ENCODE data around the gene SFXN4. TPM values are rescaled to one million over a fixed set of nuclear protein-coding genes. Genes with fewer than 3 reads are reported as not detected.
"Not testable (repeated sequence)": the region's sequence is repeated elsewhere in the genome, so short reads cannot be mapped to it uniquely, and the experiment has no call there.

Gene SFXN4
- total and polyA plus RNA-seq, 2 of the 13 experiments (the other 11 are each of a cell fraction or from before 2014, with no cell fraction given) = 47.7 to 64.9 TPM

DNA sequence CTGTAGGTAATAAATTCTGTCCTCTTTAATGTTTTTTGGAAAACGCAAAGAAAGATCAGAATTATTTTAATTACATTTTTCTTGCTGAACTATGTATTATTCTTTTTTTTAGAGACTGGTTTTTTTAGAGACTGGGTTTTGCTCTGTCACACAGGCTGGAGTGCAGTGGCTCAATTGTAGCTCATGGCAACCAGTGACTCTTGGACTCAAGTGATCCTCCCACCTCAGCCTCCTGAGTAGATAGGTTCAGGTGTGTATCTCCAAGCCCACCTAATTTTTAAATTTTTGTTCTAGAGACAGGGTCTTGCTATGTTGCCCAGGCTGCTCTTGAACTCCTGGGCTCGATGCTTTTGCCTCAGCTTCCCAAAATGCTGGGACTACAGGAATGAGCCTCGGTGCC lies 66.9 kb downstream of the SFXN4 start:
- FAIRE-seq = no peak
- intact Hi-C loops (cut with micrococcal nuclease; ENCODE audit: unreplicated experiment) = no loop called here
- no TSS peak for BruUV-seq (replicated peaks)

DNA sequence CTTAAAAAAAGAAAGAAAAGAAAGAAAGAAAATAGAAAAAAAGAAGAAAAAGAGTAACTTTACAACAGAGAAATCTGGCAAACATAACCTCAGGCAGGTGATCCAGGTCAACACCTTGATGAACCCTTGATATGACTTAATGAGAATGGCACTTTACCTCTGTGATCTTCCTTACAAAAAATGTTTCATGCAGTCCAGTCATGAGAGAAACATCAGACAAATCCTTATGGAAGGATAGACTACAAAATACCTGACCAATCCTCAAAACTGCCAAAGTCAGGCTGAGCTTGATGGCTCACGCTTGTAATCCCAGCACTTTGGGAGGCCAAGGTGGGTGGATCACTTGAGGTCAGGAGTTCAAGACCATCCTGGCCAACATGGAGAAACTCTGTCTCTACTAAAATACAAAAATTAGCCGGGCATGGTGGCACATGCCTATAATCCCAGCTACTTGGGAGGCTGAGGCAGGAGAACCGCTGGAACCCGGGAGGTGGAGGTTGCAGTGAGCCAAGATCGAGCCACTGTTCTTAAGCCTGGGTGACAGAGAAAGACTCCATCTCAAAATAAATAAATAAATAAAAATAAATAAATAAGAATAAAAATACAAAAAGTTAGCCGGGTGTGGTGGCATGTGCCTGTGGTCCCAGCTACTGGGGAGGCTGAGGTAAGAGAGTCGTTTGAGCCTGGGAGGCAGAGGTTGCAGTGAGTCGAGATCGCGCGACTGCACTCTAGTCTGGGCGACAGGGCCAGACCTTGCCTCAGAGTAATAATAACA lies 68.7 kb downstream of the SFXN4 start:
- H3K4me2 ChIP-seq (ENCODE audit: low read depth, low read length); CTCF ChIA-PET (ENCODE audit: low intra/inter-chr PET ratio, low total read pairs); H3K9ac ChIP-seq (ENCODE audit: insufficient read depth, low read depth, low read length); intact Hi-C loops (cut with micrococcal nuclease; ENCODE audit: unreplicated experiment); H3K9me3 ChIP-seq (ENCODE audit: low read length); H3K36me3 ChIP-seq (replicated peaks in 1 of 2; ENCODE audit: control insufficient read depth in 1 of 2, insufficient read depth in 2 of 2, low read length in 2 of 2); H3K79me2 ChIP-seq (ENCODE audit: insufficient read depth, low read length); POLR2A ChIA-PET; in situ Hi-C loops (cut with HindIII; ENCODE audit: extremely low pct_ligation_motif_present, low pct_unique_long_range_greater_than_20kb); FAIRE-seq; H3K27ac ChIP-seq (ENCODE audit: extremely low read length, insufficient read depth, low read length); H3K4me3 ChIP-seq (replicated peaks in 1 of 3; ENCODE audit: insufficient read depth in 1 of 3, low read depth in 2 of 3, low read length in 3 of 3); DNase-seq (ENCODE audit: low spot score); H3K27me3 ChIP-seq (ENCODE audit: control insufficient read depth in 1 of 2, insufficient read depth in 2 of 2, low read length in 2 of 2); H4K20me1 ChIP-seq (ENCODE audit: insufficient read depth, low read length); BruUV-seq (replicated peaks); H2AFZ ChIP-seq (ENCODE audit: low read length); ATAC-seq: not testable (repeated sequence)
- 73% methylated on average over 12 of the region's 12 CpGs for WGBS (ENCODE audit: low lambda C conversion rate)
- peaks cover 42% of the 10 kb centered on the region for H3K4me1 ChIP-seq (ENCODE audit: insufficient read depth, low read length)

More for the DNA sequence above, 66.9 kb downstream of the SFXN4 start:
- Histone ChIP-seq H3K27ac (ENCODE audit: extremely low read length, insufficient read depth, low read length) (no peak overlapping the region), H3K27me3 (ENCODE audit: control insufficient read depth in 1 of 2, insufficient read depth in 2 of 2, low read length in 2 of 2) (no peaks in the 10 kb centered on the region), H3K4me2 (ENCODE audit: low read depth, low read length) (no peak overlapping the region), H3K36me3 (replicated peaks in 1 of 2; ENCODE audit: control insufficient read depth in 1 of 2, insufficient read depth in 2 of 2, low read length in 2 of 2) (no peaks in the 10 kb centered on the region), H4K20me1 (ENCODE audit: insufficient read depth, low read length) (no peaks in the 10 kb centered on the region), H3K79me2 (ENCODE audit: insufficient read depth, low read length) (no peaks in the 10 kb centered on the region), H3K9ac (ENCODE audit: insufficient read depth, low read depth, low read length) (no peak overlapping the region), H3K4me3 (replicated peaks in 1 of 3; ENCODE audit: insufficient read depth in 1 of 3, low read depth in 2 of 3, low read length in 3 of 3) (no peak overlapping the region), H3K9me3 (ENCODE audit: low read length) (no peaks in the 10 kb centered on the region), H2AFZ (ENCODE audit: low read length) (no peak overlapping the region), H3K4me1 (ENCODE audit: insufficient read depth, low read length) (peaks cover 43% of the 10 kb centered on the region)
- ATAC-seq (no peak), DNase-seq (ENCODE audit: low spot score) (no peak)
- in situ Hi-C loops (cut with HindIII; ENCODE audit: extremely low pct_ligation_motif_present, low pct_unique_long_range_greater_than_20kb) = no loop called here
- WGBS (ENCODE audit: low lambda C conversion rate) = 58% methylated on average over 3 of the region's 3 CpGs
- TF ChIP-seq NFE2 (CRISPR knock-in tag; IDR thresholded peaks at IDR 0.05) = no peak
- TF ChIP-seq RFX5 (IDR thresholded peaks at IDR 0.05; ENCODE audit: low read depth, low read length) = peak; percentile 91
- ChIA-PET CTCF (ENCODE audit: low intra/inter-chr PET ratio, low total read pairs) (no interaction called here), POLR2A (no interaction called here)
